ENCODE results near the gene OR2B2.

- no peak for TF ChIP-seq EZH2 (IDR thresholded peaks at IDR 0.05; ENCODE audit: borderline replicate concordance, low read depth, low read length, poor library complexity, severe bottlenecking)
- TF ChIP-seq CTCF (conservative IDR thresholded peaks at IDR 0.05; ENCODE audit: low read depth, low read length): no peak
These were observed 46.3 kb downstream of the OR2B2 start for GRCh38 chr6:27865850-27866356.
